ENCODE data around the gene TUBB6. TPM values are rescaled to one million over a fixed set of nuclear protein-coding genes. Genes with fewer than 3 reads are reported as not detected.

TUBB6 gene
- total and polyA plus RNA-seq, 2 donors (not counting 3 experiments of a cell fraction or from before 2014, with no cell fraction given) = 440 to 747 TPM

- Histone ChIP-seq H3K9me3 (replicated peaks; ENCODE audit: control insufficient read depth, insufficient read depth, low read length) (no peaks in the 10 kb centered on the region), H3K27me3 (ENCODE audit: control insufficient read depth in 2 of 2, insufficient read depth in 2 of 2, low read length in 2 of 2) (no peaks in the 10 kb centered on the region), H3K9me1 (replicated peaks; ENCODE audit: control insufficient read depth, extremely low read depth, insufficient read depth, low read length) (no peaks in the 10 kb centered on the region), H3K4me3 (replicated peaks in 1 of 3; ENCODE audit: insufficient read depth in 1 of 3, low read depth in 1 of 3, low read length in 3 of 3) (no peak overlapping the region), H4K20me1 (replicated peaks; ENCODE audit: control insufficient read depth, extremely low read depth, insufficient read depth, low read length) (no peaks in the 10 kb centered on the region), H2AFZ (ENCODE audit: low read depth, low read length) (no peak overlapping the region), H3K36me3 (ENCODE audit: control insufficient read depth in 2 of 2, extremely low read depth in 1 of 2, insufficient read depth in 2 of 2, low read length in 2 of 2) (peaks cover 10 to 13% of the 10 kb centered on the region in 2 experiments), H3K27ac (ENCODE audit: insufficient read depth, low read depth, low read length) (no peak overlapping the region), H3K4me1 (ENCODE audit: control insufficient read depth, extremely low read depth, insufficient read depth, low read length) (no peaks in the 10 kb centered on the region), H3K79me2 (ENCODE audit: control insufficient read depth, insufficient read depth, low read length) (no peaks in the 10 kb centered on the region), H3K9ac (replicated peaks; ENCODE audit: extremely low read depth, insufficient read depth, low read length) (no peak overlapping the region), H3K4me2 (ENCODE audit: insufficient read depth, low read length) (no peak overlapping the region)
- DNase-seq (ENCODE audit: low read depth, low spot score) = no peak
- TF ChIP-seq POLR2A (IDR thresholded peaks at IDR 0.05; ENCODE audit: low read depth, low read length) = no peak
- no peak for TF ChIP-seq POLR2AphosphoS5 (IDR thresholded peaks at IDR 0.05; ENCODE audit: insufficient read depth, low read depth, low read length)
- TF ChIP-seq MYC (IDR thresholded peaks at IDR 0.05; ENCODE audit: low read depth, low read length) = no peak
- TF ChIP-seq JUN (IDR thresholded peaks at IDR 0.05; ENCODE audit: borderline replicate concordance, insufficient read depth, insufficient read length, low read depth) = no peak
- no peak for TF ChIP-seq MAX (IDR thresholded peaks at IDR 0.05; ENCODE audit: insufficient read depth, insufficient read length)
- TF ChIP-seq CTCF (IDR thresholded peaks at IDR 0.05; ENCODE audit: extremely low read depth in 1 of 2, insufficient read depth in 1 of 2, low read depth in 1 of 2, low read length in 2 of 2) = no peak
- TF ChIP-seq FOS (IDR thresholded peaks at IDR 0.05; ENCODE audit: borderline replicate concordance, insufficient read depth, low read length) = no peak
- TF ChIP-seq GATA2 (IDR thresholded peaks at IDR 0.05; ENCODE audit: insufficient read depth, insufficient read length, low read depth, low read length) = no peak
- no peak for TF ChIP-seq EZH2 (IDR thresholded peaks at IDR 0.05; ENCODE audit: borderline replicate concordance, low read depth, low read length, severe bottlenecking)
- CTCF ChIA-PET = interaction anchor here (1.5 to 1.9 kb wide), 3 partner anchors 8 to 24 kb away, joined by 3 to 4 read pairs (median 3); no protein-coding TSS in a partner anchor
- no peak for FAIRE-seq
- dilution Hi-C loops (cut with MboI; ENCODE audit: extremely low pct_ligation_motif_present, low sequenced_read_pairs) = no loop called here
- intact Hi-C loops (cut with micrococcal nuclease) = no loop called here
- no TSS peak for BruUV-seq (replicated peaks)
- POLR2A ChIA-PET = interaction anchor here (0.5 kb wide), 1 partner anchor 19 kb away, joined by 5 read pairs; no protein-coding TSS in a partner anchor
Observed at GRCh38 chr18:12352188-12352587, 44.1 kb downstream of the TUBB6 start.

Measured in endothelial cell of umbilical vein (primary cell).